Upper lobe of right lung (tissue), 1 donor: ENCODE data around the gene CACNB3. TPM values are rescaled to one million over a fixed set of nuclear protein-coding genes. Genes with fewer than 3 reads are reported as not detected.

ENCODE experiments used
- ATAC-seq: fragments of 200-7000 bp; cut with Tn5 transposase; one replicate; pipeline ENCODE4 v1.9.1; 2020; ENCODE audit warnings: mild to moderate bottlenecking, moderate library complexity
- DNase-seq: peaks from one replicate; pipeline ENCODE4 v3.0.0-alpha.2; 2020
- H3K27ac ChIP-seq: fragments of 200-600 bp; one replicate; pipeline ENCODE4 v1.8.0; 2022
- H3K27me3 ChIP-seq: fragments of 200-600 bp; one replicate; pipeline ENCODE4 v1.8.0; 2022; ENCODE audit warnings: mild to moderate bottlenecking
- H3K36me3 ChIP-seq: fragments of 200-600 bp; one replicate; pipeline ENCODE4 v1.8.0; 2022
- H3K4me1 ChIP-seq: fragments of 200-600 bp; one replicate; pipeline ENCODE4 v1.8.0; 2022
- H3K4me3 ChIP-seq: fragments of 200-600 bp; one replicate; pipeline ENCODE4 v1.8.0; 2022; ENCODE audit warnings: mild to moderate bottlenecking
- H3K9me3 ChIP-seq: fragments of 200-600 bp; one replicate; pipeline ENCODE4 v1.8.0; 2022
- intact Hi-C: fragments of 100-400 bp; cut with DNase I; formaldehyde crosslinking; loops from one replicate; pipeline ENCODE4 v1.11.0; 2022
- total RNA-seq: library from RNA; stranded (reverse); fragmentation: NEBNext Ultra II Directional; extraction: Animal tissue kit (Norgen Biotek cat#: 25700); gene quantifications from one replicate; pipeline ENCODE4 v1.2.1, GENCODE V29; 2021
- TF ChIP-seq, protein P1 (sequence below): fragments of 200-600 bp; IDR thresholded peaks from one replicate; pipeline ENCODE4 v1.8.0; 2022; ENCODE audit warnings: antibody characterized with exemption
- donor health status: DM: no; HTN: yes; CAD: no; lungs with severe emphysema.

CACNB3 gene
- total RNA-seq, 1 donor from 2014 or later, result 24.4 TPM

DNA sequence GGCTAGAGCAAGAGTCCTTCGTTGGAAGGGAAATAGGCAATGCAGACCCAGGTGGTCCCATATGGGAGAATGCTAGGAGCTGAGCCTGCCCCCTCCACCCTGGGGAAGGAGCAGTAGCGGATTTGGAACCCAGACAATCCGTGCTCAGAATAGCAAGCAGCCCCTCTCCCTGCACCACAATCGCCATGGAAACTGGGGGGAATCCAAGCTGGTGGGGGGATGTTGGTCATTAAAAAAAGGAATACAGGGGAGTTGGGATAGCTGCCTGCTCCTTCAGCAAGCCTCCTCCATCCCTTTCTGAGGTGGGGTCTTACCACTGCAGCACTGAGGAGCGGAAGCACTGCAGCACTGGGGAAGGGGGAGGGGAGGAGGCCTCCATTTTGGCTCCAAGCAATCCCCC, 44.5 kb downstream of the CACNB3 start:
- Histone ChIP-seq H3K4me3 (no peak overlapping the region), H3K4me1 (peaks cover 8% of the 10 kb centered on the region), H3K36me3 (no peaks in the 10 kb centered on the region), H3K9me3 (no peaks in the 10 kb centered on the region), H3K27ac (no peak overlapping the region), H3K27me3 (no peaks in the 10 kb centered on the region)
- DNase-seq, result no peak
- TF ChIP-seq, protein P1, sequence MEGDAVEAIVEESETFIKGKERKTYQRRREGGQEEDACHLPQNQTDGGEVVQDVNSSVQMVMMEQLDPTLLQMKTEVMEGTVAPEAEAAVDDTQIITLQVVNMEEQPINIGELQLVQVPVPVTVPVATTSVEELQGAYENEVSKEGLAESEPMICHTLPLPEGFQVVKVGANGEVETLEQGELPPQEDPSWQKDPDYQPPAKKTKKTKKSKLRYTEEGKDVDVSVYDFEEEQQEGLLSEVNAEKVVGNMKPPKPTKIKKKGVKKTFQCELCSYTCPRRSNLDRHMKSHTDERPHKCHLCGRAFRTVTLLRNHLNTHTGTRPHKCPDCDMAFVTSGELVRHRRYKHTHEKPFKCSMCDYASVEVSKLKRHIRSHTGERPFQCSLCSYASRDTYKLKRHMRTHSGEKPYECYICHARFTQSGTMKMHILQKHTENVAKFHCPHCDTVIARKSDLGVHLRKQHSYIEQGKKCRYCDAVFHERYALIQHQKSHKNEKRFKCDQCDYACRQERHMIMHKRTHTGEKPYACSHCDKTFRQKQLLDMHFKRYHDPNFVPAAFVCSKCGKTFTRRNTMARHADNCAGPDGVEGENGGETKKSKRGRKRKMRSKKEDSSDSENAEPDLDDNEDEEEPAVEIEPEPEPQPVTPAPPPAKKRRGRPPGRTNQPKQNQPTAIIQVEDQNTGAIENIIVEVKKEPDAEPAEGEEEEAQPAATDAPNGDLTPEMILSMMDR, result no peak
- ATAC-seq, result no peak
- intact Hi-C loops, result no loop called here

DNA sequence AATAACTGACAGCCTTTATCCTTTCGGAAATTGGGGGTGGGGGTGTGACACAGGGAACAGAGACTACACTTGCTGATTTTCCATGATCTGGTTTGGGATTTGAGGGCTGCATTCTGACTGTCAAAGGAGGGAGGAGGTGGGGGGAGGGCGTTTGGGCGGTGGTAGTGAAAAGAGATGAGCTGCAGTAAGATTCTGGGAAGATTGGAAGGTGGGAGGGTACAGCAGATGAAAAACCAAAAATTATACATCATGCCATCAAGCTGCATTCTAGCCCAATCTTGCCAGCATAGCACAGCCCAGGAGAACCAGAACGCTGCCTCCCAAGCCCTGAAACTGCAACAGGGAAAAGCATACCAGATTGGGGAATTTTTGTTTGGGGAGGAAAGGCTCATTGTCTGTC, 45.0 kb downstream of the CACNB3 start:
- ATAC-seq (no peak), DNase-seq (no peak)
- intact Hi-C loops, result no loop called here
- Histone ChIP-seq H3K27ac (no peak overlapping the region), H3K9me3 (no peaks in the 10 kb centered on the region), H3K4me3 (no peak overlapping the region), H3K36me3 (no peaks in the 10 kb centered on the region), H3K27me3 (no peaks in the 10 kb centered on the region), H3K4me1 (peaks cover 8% of the 10 kb centered on the region)
- TF ChIP-seq, protein P1, result no peak

DNA sequence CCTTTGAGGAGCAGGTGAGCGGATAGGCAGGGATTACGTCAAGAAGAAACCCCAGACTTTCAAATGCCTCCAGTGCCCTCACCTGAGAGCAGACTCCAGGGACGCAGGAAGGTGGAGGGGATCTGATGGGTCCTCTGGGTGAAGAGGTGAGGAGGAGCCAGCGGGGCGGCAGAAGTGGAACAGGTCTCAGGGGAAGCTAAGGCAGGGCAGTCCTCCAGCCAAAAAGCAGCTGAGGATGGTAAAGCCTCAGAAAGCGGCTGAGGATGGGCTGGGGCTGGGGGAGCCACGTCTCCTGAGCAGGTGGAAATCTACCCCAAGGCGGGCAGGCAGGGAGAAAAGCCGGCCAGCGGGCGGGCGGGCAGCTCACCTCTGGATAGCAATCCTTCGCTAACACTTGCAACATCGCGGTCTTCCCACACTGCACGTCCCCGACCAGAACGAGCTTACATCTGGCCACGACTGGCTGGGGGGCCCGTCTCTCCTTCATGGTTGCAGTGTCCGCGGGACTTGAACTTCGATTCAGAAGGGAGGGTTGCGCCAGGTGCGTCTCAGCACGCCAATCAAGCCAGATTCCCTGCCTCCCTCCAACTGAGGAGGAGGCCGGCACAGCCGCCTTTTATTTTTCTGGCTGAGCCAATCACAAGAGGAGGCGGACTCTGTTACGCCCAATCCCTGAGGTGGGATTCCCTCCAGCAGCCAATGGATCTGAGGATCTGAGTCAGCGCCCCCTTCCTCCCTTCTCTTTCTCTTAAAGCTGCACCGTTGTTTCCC, 47.2 kb downstream of the CACNB3 start, which contains the start of gene RND1:
TSS of gene RND1 (minus strand) at position 590 of the 771 bp plus-strand sequence. CDS start at position 487, 103 bp downstream.
- no peaks in the 10 kb centered on the region for H3K9me3 ChIP-seq
- H3K4me3 ChIP-seq, result peak within 1 kb of the TSS; percentile 57
- H3K36me3 ChIP-seq, result no peaks in the 10 kb centered on the region
- DNase-seq (peak; percentile 87), ATAC-seq (peak; percentile 97)
- peaks cover 8% of the 10 kb centered on the region for H3K4me1 ChIP-seq
- no peak within 1 kb of the TSS for H3K27ac ChIP-seq
- no peaks in the 10 kb centered on the region for H3K27me3 ChIP-seq
- intact Hi-C loops, result no loop called here
- TF ChIP-seq, protein P1, result peak; percentile 20

DNA sequence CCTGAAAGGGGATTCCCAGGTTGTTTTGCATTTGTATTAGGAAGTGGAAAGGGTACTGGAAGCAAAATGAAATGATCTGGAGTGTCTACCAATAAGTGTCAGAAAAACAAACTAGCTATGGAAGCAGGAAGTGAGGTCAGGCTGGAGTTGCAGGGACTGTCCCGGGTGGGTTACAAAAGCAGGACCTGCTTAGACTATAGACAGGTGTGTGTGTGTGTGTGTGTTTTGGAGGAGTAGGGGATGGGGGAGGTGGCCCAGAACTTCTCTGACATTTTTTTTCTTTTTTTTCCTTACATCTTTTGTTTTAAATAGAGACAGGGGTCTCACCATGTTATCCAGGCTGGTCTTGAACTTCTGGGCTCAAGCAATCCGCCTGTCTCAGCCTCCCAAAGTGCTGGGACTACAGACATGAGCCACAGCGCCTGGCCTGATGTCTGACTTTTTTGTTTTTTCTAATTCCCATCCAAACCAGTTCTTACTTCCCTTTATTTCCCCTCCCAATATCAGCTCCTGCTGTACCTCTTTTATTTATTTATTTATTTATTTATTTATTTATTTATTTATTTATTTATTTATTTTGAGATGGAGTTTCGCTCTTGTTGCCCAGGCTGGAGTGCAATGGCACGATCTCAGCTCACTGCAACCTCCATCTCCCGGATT, 47.9 kb downstream of the CACNB3 start:
- TF ChIP-seq, protein P1, result no peak
- Histone ChIP-seq H3K4me3 (peak overlapping the region; percentile 57), H3K27me3 (no peaks in the 10 kb centered on the region), H3K9me3 (no peaks in the 10 kb centered on the region), H3K4me1 (peaks cover 8% of the 10 kb centered on the region), H3K27ac (no peak overlapping the region), H3K36me3 (no peaks in the 10 kb centered on the region)
- intact Hi-C loops, result no loop called here
- ATAC-seq (peak; percentile 19), DNase-seq (no peak)

DNA sequence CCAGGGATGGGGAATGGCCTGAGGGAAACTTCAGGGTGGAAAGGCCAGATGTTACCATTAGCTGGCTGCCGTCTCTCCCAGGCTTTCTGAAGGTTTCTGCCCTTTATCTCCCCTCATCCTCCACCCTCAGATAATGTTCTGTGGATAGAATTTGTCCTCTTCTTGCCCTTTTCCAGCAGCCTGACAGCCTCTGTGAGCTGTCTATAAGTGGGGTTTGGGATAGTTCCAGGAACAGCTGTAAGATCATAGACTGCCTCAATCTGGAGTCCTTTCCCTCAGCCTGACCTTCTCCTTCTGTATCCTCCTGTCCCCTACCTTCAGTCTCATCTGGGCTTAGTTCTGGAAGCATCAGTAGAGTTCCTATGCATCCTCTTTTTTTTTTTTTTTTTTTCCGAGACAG, 50.2 kb downstream of the CACNB3 start:
- no peak for DNase-seq
- peaks cover 8% of the 10 kb centered on the region for H3K4me1 ChIP-seq
- intact Hi-C loops, result no loop called here

More for the DNA sequence above, 50.2 kb downstream of the CACNB3 start:
- no peak for ATAC-seq
- TF ChIP-seq, protein P1, result no peak
- no peak overlapping the region for H3K4me3 ChIP-seq
- H3K27ac ChIP-seq, result no peak overlapping the region
- no peaks in the 10 kb centered on the region for H3K36me3 ChIP-seq
- no peaks in the 10 kb centered on the region for H3K27me3 ChIP-seq
- no peaks in the 10 kb centered on the region for H3K9me3 ChIP-seq
